Stimulated activated naive CD8-positive, alpha-beta T cell treated with anti-CD3 and anti-CD28 coated beads, Interleukin-15, Interleukin-2, amounts not matched to agents 100 U/mL and 50 U/mL, for 24 hours (primary cell): ENCODE results near the gene CAMK2B.

Source experiments
- ATAC-seq: fragments of 150-1000 bp; cut with Tn5 transposase; one replicate; pipeline ENCODE4 v1.10.0; 2021
- DNase-seq: peaks from one replicate; pipeline ENCODE4 v3.0.0; 2021

Gene CAMK2B

GRCh38 chr7:44329888-44330287, 4.5 kb upstream of the CAMK2B start:
- ATAC-seq (no peak), DNase-seq (no peak)

GRCh38 chr7:44329081-44329480, 3.7 kb upstream of the CAMK2B start:
- no peak for ATAC-seq

GRCh38 chr7:44327981-44328380, 2.6 kb upstream of the CAMK2B start:
- ATAC-seq, result no peak
- DNase-seq, result no peak

More at GRCh38 chr7:44329081-44329480, 3.7 kb upstream of the CAMK2B start:
- no peak for DNase-seq

GRCh38 chr7:44326261-44327125, 1.1 kb upstream of the CAMK2B start:
- no peak for DNase-seq
- no peak for ATAC-seq

GRCh38 chr7:44325811-44326241, 432 bp upstream of the CAMK2B start:
- ATAC-seq (no peak), DNase-seq (no peak)

- DNase-seq (no peak), ATAC-seq (no peak)
Observed at GRCh38 chr7:44324481-44325200, 753 bp downstream of the CAMK2B start.

GRCh38 chr7:44324204-44324480, 1.3 kb downstream of the CAMK2B start:
- no peak for ATAC-seq
- no peak for DNase-seq

GRCh38 chr7:44323381-44324203, 1.8 kb downstream of the CAMK2B start:
- ATAC-seq, result no peak
- DNase-seq, result no peak

GRCh38 chr7:44322631-44323363, 2.6 kb downstream of the CAMK2B start:
- no peak for ATAC-seq
- no peak for DNase-seq

- DNase-seq (no peak), ATAC-seq (no peak)
Observed at GRCh38 chr7:44321796-44322195, 3.6 kb downstream of the CAMK2B start.

- ATAC-seq, result no peak
- DNase-seq, result no peak
Observed at GRCh38 chr7:44320794-44321371, 4.5 kb downstream of the CAMK2B start.

GRCh38 chr7:44320141-44320540, 5.3 kb downstream of the CAMK2B start:
- ATAC-seq (no peak), DNase-seq (no peak)

- ATAC-seq (no peak), DNase-seq (no peak)
Observed at GRCh38 chr7:44318332-44318731, 7.1 kb downstream of the CAMK2B start.

GRCh38 chr7:44315301-44315903, 10.0 kb downstream of the CAMK2B start:
- ATAC-seq, result no peak

GRCh38 chr7:44313621-44314031, 11.8 kb downstream of the CAMK2B start:
- ATAC-seq, result no peak
- no peak for DNase-seq

More at GRCh38 chr7:44315301-44315903, 10.0 kb downstream of the CAMK2B start:
- DNase-seq, result no peak

GRCh38 chr7:44313016-44313415, 12.4 kb downstream of the CAMK2B start:
- ATAC-seq, result no peak
- DNase-seq, result no peak

- DNase-seq, result no peak
- no peak for ATAC-seq
Observed at GRCh38 chr7:44311561-44312495, 13.6 kb downstream of the CAMK2B start.

- ATAC-seq, result no peak
- DNase-seq, result no peak
Observed at GRCh38 chr7:44310221-44310848, 15.1 kb downstream of the CAMK2B start.

GRCh38 chr7:44309271-44310091, 15.9 kb downstream of the CAMK2B start:
- DNase-seq (peak; percentile 59), ATAC-seq (peak; percentile 73)
